Measurements from ENCODE around the gene NELL2. TPM values are rescaled to one million over a fixed set of nuclear protein-coding genes. Genes with fewer than 3 reads are reported as not detected.
"Not testable (repeated sequence)": the region's sequence is repeated elsewhere in the genome, so short reads cannot be mapped to it uniquely, and the experiment has no call there.

The NELL2 gene
- total RNA-seq, 2 donors from 2014 or later, result 0.63 to 6.0 TPM

DNA sequence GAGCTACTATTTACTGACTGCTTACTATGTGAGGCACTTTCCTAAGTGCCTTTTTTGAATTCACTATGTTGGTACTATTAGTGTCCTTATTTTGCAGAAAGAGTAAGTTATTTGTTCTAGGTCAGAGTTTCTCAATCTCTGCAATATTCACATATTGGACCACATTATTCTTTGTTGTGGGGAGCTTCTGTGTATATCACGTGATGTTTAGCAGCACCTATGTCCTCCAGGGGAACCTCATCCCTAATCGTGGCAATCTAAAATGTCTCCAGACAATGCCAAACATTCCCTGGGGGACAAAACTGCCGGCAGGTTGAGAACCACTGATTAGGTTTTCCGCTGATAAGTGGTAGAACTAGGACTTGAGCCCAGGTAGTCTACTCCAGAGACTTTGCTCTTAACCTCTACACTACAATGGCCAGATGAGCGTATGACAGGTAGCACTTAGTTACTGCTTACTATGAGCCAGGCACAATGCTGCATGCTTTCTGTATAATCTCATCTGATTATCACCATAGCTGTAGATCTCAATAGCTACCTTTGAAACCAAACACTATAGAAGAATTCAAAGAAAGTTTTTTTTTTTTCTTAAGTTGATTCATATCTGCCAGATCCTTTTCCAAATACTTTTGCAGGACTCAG is 38.9 kb downstream of the NELL2 start:
- no peak overlapping the region for H3K4me3 ChIP-seq
- H3K27ac ChIP-seq, result no peak overlapping the region
- no peaks in the 10 kb centered on the region for H3K36me3 ChIP-seq
- ATAC-seq (ENCODE audit: insufficient number of reproducible peaks, low FRiP score, low read depth), result no peak
- TF ChIP-seq, protein P1, sequence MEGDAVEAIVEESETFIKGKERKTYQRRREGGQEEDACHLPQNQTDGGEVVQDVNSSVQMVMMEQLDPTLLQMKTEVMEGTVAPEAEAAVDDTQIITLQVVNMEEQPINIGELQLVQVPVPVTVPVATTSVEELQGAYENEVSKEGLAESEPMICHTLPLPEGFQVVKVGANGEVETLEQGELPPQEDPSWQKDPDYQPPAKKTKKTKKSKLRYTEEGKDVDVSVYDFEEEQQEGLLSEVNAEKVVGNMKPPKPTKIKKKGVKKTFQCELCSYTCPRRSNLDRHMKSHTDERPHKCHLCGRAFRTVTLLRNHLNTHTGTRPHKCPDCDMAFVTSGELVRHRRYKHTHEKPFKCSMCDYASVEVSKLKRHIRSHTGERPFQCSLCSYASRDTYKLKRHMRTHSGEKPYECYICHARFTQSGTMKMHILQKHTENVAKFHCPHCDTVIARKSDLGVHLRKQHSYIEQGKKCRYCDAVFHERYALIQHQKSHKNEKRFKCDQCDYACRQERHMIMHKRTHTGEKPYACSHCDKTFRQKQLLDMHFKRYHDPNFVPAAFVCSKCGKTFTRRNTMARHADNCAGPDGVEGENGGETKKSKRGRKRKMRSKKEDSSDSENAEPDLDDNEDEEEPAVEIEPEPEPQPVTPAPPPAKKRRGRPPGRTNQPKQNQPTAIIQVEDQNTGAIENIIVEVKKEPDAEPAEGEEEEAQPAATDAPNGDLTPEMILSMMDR (IDR thresholded peaks at IDR 0.05), result no peak
- H3K9me3 ChIP-seq, result no peaks in the 10 kb centered on the region
- no peak for DNase-seq (ENCODE audit: low spot score)
- H3K27me3 ChIP-seq (replicated peaks; ENCODE audit: insufficient read depth), result no peaks in the 10 kb centered on the region
- H3K4me1 ChIP-seq (ENCODE audit: control insufficient read depth in 1 of 2, low read depth in 2 of 2), result no peaks in the 10 kb centered on the region

DNA sequence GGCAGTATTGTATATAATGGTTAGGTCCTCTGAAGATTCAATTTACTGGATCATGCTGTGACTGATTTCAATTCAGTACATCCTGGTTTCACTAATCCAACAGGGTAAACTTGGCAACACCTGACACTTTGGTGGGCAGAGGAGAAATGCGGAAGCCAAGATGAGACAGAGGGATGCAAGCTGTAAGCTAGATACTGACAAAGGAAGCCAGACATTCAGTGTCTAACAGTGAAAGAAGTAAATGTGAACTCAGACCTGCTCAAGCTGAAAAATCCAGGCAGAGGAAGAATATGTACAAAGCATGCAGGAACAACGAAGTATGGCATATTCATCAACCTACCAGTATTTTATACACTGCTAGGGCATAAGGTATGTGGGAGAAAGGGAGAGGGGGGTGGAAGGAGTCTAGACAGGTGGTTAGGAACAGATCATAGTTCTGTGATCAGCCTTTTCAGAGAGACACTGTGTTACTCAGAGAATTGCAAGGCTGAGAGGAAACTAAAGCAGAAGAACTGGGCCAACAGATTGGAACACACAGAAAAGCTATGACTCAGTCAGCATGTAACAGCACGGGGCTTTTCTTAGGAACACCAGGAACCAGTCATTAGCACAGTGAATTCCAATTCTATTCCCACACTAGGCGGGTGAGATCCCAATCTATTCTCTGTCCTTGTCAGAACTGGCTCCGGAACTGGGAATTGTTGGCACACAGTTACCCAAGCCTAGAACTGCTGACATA is 40.3 kb downstream of the NELL2 start:
- TF ChIP-seq, protein P1 (IDR thresholded peaks at IDR 0.05), result no peak
- ATAC-seq (ENCODE audit: insufficient number of reproducible peaks, low FRiP score, low read depth) (no peak), DNase-seq (ENCODE audit: low spot score) (no peak)
- H3K27ac ChIP-seq, result no peak overlapping the region
- H3K36me3 ChIP-seq, result no peaks in the 10 kb centered on the region
- no peak overlapping the region for H3K4me3 ChIP-seq
- H3K9me3 ChIP-seq, result no peaks in the 10 kb centered on the region
- H3K27me3 ChIP-seq (replicated peaks; ENCODE audit: insufficient read depth), result no peaks in the 10 kb centered on the region
- no peaks in the 10 kb centered on the region for H3K4me1 ChIP-seq (ENCODE audit: control insufficient read depth in 1 of 2, low read depth in 2 of 2)

DNA sequence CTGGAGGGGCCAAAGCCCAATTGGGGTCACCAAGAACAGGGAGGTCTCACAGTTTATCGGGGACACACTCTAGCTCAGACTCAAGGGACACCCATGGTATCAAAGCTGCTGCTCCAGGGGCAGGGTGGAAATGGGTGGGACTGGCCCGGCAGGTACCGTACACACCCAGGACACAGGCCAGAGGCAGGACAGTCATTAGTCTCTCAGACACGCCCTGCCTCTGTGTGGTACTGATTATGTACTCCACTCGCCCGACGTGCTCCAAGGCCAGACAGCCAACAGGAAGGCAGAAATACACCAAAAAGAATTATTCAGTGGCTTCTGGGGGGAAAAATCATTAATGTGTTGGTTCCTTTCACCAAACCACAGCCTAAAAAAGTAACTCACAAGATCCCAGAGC is 41.1 kb downstream of the NELL2 start:
- ATAC-seq (ENCODE audit: insufficient number of reproducible peaks, low FRiP score, low read depth); H3K4me3 ChIP-seq; H3K9me3 ChIP-seq; H3K27me3 ChIP-seq (replicated peaks; ENCODE audit: insufficient read depth); H3K27ac ChIP-seq; H3K36me3 ChIP-seq; DNase-seq (ENCODE audit: low spot score); H3K4me1 ChIP-seq (ENCODE audit: control insufficient read depth in 1 of 2, low read depth in 2 of 2): not testable (repeated sequence)

DNA sequence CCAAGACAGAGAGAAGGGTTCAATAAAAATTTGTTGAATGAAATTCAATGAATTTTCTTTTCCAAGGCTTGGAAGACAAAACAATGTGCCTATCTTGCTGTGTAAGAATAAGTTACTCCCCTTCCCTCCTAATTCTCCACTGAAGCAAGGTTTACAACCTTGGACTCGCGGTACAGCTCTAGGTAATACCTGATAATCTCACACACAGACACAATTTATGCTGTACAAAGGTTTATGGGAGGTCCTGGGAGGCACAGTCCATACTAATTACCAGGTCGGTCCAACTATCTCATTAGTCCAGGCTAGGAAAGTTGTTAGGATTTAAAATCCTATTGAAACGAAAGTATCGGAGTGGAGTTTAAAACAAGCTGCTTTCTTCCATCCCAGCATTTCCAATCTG is 42.6 kb downstream of the NELL2 start:
- Histone ChIP-seq H3K4me3 (no peak overlapping the region), H3K4me1 (ENCODE audit: control insufficient read depth in 1 of 2, low read depth in 2 of 2) (no peaks in the 10 kb centered on the region), H3K27ac (no peak overlapping the region), H3K36me3 (no peaks in the 10 kb centered on the region), H3K27me3 (replicated peaks; ENCODE audit: insufficient read depth) (no peaks in the 10 kb centered on the region), H3K9me3 (no peaks in the 10 kb centered on the region)
- no peak for DNase-seq (ENCODE audit: low spot score)
- ATAC-seq (ENCODE audit: insufficient number of reproducible peaks, low FRiP score, low read depth), result no peak
- TF ChIP-seq, protein P1 (IDR thresholded peaks at IDR 0.05), result no peak

DNA sequence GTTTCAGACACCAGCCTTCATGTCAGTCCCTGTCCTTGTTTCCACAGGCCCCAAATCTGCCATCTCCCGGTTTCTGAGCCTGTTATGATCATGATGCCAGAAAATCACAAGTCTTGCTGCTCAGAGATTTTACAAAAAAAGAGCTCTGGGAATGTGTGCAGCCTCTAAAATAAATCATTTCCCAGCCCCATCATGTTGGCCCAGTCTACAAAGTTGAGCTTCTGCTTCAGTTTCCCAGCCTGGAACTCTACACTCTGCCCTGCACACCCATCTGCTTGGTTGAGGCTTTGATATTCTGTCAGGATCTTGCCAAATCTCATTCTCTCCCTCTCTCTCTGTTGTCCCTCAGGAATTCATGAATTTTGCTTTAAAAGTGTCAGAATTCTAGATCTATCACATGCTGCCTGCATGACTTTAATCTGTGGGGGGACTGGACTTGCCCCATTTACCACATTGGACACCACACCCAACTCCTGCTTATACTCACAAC is 45.5 kb downstream of the NELL2 start:
- ATAC-seq (ENCODE audit: insufficient number of reproducible peaks, low FRiP score, low read depth) (no peak), DNase-seq (ENCODE audit: low spot score) (no peak)
- Histone ChIP-seq H3K36me3 (no peaks in the 10 kb centered on the region), H3K27me3 (replicated peaks; ENCODE audit: insufficient read depth) (no peaks in the 10 kb centered on the region), H3K9me3 (no peaks in the 10 kb centered on the region), H3K4me3 (no peak overlapping the region), H3K4me1 (ENCODE audit: control insufficient read depth in 1 of 2, low read depth in 2 of 2) (no peaks in the 10 kb centered on the region), H3K27ac (no peak overlapping the region)
- TF ChIP-seq, protein P1 (IDR thresholded peaks at IDR 0.05), result no peak
